SU-DHL-6 (cell line): ENCODE results near the gene C2orf92.

ENCODE experiments used
- H2AFZ ChIP-seq: fragments of 200-600 bp; sonication (generic); 2 replicates; pipeline ENCODE4 v1.6.1; 2014; ENCODE audit warnings: low read depth, mild to moderate bottlenecking, moderate library complexity, mixed read lengths, antibody characterized with exemption, low read length; ENCODE audit not compliant: severe bottlenecking
- H3F3A ChIP-seq: fragments of 200-600 bp; shearing (Covaris generic); 2 replicates; pipeline ENCODE4 v1.6.0; 2016; ENCODE audit warnings: antibody characterized with exemption, mild to moderate bottlenecking; ENCODE audit not compliant: insufficient read depth
- H3K27ac ChIP-seq: fragments of 200-600 bp; sonication (generic); 2 replicates; pipeline ENCODE4 v1.5.1; 2016; ENCODE audit warnings: low read depth, mild to moderate bottlenecking, low read length, moderate library complexity, mixed read lengths
- H3K27me3 ChIP-seq: fragments of 200-600 bp; sonication (generic), shearing (Covaris generic); 2 replicates; pipeline ENCODE4 v1.6.0; 2014; ENCODE audit warnings: mild to moderate bottlenecking, low read length
- H3K36me3 ChIP-seq: fragments of 200-600 bp; sonication (generic); 2 replicates; pipeline ENCODE4 v1.6.1; 2014; ENCODE audit warnings: mild to moderate bottlenecking, low read length, mixed read lengths
- H3K4me2 ChIP-seq: fragments of 300-600, 200-600 bp; shearing (Covaris generic), sonication (generic); 2 replicates; pipeline ENCODE4 v1.6.0; 2014; ENCODE audit warnings: low read length, low read depth, mild to moderate bottlenecking; ENCODE audit not compliant: poor library complexity, severe bottlenecking
- H3K4me3 ChIP-seq: fragments of 200-600 bp; sonication (generic); 2 replicates; pipeline ENCODE4 v1.5.1; 2014; ENCODE audit warnings: antibody characterized with exemption, low read length, mild to moderate bottlenecking, mixed read lengths; ENCODE audit not compliant: insufficient read depth, poor library complexity, severe bottlenecking
- H3K79me2 ChIP-seq: fragments of 200-600 bp; sonication (generic); 2 replicates; pipeline ENCODE4 v1.6.1; 2014; ENCODE audit warnings: mild to moderate bottlenecking, low read length, moderate library complexity; ENCODE audit not compliant: insufficient read depth
- H3K9ac ChIP-seq: fragments of 200-600 bp; sonication (generic); 2 replicates; pipeline ENCODE4 v1.7.0; 2014; ENCODE audit warnings: mild to moderate bottlenecking, low read length
- H3K9me2 ChIP-seq: fragments of 200-600 bp; sonication (generic); replicated peaks from 2 replicates; pipeline ENCODE4 v1.6.1; 2014; ENCODE audit warnings: low read length; ENCODE audit not compliant: insufficient read depth
- H3K9me3 ChIP-seq: fragments of 200-600 bp; sonication (generic); 2 replicates; pipeline ENCODE4 v1.6.1; 2014; ENCODE audit warnings: low read length, mixed read lengths; ENCODE audit not compliant: insufficient read depth
- H4K20me1 ChIP-seq: fragments of 200-600 bp; sonication (generic); 2 replicates; pipeline ENCODE4 v1.6.1; 2014; ENCODE audit warnings: low read depth, mild to moderate bottlenecking, antibody characterized with exemption, low read length, moderate library complexity, mixed read lengths
- EZH2phosphoT487 ChIP-seq: fragments of 200-600 bp; sonication (generic), shearing (Covaris generic); conservative IDR thresholded peaks from 2 replicates; pipeline ENCODE4 v1.6.1; 2018; ENCODE audit warnings: mild to moderate bottlenecking, antibody characterized with exemption, low read length, moderate library complexity, mixed read lengths
- TF ChIP-seq, protein P1 (sequence below): fragments of 200-600 bp; sonication (generic); IDR thresholded peaks from one replicate; pipeline ENCODE4 v1.5.1; 2017; ENCODE audit warnings: antibody characterized with exemption, mild to moderate bottlenecking, low read length, moderate library complexity; ENCODE audit not compliant: insufficient read depth, poor library complexity, severe bottlenecking

Gene C2orf92

DNA sequence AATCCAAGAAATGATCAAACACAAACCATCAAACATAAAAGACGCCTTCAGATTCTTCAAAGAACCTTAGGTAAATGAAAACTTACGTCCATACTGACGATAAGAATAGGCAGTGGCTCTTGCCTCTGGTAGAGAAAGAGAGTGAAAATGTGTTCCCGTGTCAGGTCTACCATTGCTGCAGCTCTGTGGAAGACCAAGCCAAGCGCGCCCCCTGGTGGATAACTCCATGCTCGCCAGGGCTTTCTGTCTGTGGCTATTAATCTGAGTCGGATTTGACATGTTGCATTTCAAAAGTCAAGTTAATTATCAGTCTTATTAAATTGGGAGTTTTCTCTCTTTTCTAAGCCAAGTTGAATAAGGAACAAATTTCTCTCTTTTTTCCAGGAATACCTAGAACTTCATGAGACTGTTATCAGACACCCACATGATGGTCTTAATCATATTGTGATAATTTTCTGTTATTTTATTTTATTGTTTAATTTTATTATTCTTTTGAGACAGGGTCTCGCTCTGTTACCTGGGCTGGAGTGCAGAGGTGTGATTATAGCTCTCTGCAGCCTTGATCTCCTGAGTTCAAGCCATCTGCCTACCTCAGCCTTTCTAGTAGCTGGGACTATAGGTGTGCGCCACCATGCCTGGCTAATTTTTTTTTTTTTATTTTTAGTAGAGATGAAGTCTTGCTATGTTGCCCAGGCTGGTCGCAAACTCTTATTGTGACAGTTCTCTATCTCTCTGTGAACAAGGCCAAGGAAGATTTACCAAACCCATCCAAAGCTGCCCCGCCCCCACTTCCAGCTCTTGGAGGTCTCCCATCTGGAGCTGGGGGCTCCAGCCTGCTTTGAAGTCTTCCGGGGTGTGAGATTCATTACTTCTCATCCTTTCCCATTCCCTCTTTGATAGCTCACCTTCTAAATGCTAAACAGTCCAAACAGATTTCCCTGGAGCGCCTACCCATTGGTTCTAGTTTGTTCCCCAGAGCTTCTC lies 28.0 kb downstream of the C2orf92 start:
- Histone ChIP-seq H3K27me3 (no peaks in the 10 kb centered on the region), H3K79me2 (no peaks in the 10 kb centered on the region), H4K20me1 (no peaks in the 10 kb centered on the region), H3K9me3 (no peaks in the 10 kb centered on the region), H3F3A (no peaks in the 10 kb centered on the region), H3K36me3 (no peaks in the 10 kb centered on the region), H3K9me2 (no peaks in the 10 kb centered on the region), H3K9ac (no peak overlapping the region), H3K27ac (no peak overlapping the region), H3K4me2 (peak overlapping the region; percentile 15), H2AFZ (no peak overlapping the region), H3K4me3 (no peak overlapping the region)
- TF ChIP-seq, protein P1, sequence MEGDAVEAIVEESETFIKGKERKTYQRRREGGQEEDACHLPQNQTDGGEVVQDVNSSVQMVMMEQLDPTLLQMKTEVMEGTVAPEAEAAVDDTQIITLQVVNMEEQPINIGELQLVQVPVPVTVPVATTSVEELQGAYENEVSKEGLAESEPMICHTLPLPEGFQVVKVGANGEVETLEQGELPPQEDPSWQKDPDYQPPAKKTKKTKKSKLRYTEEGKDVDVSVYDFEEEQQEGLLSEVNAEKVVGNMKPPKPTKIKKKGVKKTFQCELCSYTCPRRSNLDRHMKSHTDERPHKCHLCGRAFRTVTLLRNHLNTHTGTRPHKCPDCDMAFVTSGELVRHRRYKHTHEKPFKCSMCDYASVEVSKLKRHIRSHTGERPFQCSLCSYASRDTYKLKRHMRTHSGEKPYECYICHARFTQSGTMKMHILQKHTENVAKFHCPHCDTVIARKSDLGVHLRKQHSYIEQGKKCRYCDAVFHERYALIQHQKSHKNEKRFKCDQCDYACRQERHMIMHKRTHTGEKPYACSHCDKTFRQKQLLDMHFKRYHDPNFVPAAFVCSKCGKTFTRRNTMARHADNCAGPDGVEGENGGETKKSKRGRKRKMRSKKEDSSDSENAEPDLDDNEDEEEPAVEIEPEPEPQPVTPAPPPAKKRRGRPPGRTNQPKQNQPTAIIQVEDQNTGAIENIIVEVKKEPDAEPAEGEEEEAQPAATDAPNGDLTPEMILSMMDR = peak; percentile 88
- no peak for TF ChIP-seq EZH2phosphoT487

DNA sequence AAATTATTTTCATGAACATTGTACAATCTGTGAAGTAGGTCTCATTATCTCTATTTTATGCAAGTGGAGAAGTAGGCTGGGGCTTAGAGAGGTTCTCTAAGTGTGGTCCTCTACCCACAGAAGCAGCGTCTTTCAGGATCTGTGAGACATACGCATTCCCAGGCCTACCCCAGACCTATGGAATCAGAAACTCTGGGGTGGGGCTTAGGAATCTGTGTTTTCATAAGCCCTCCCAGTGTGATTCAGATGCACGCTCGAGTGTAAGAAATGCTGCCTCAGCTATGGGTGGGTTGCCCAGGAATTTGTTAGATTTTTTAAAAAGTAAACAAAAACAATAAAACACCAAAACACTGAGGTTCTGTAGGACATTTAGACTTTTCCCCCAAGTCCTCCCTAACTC lies 29.0 kb downstream of the C2orf92 start:
- H3K9me2 ChIP-seq = no peaks in the 10 kb centered on the region
- H3K27ac ChIP-seq = no peak overlapping the region
- H3K9me3 ChIP-seq = no peaks in the 10 kb centered on the region
- H3K4me2 ChIP-seq = no peak overlapping the region
- no peaks in the 10 kb centered on the region for H3K79me2 ChIP-seq
- H3K4me3 ChIP-seq = no peak overlapping the region
- H3K9ac ChIP-seq = no peak overlapping the region
- TF ChIP-seq EZH2phosphoT487 = no peak
- TF ChIP-seq, protein P1 = no peak
- H3F3A ChIP-seq = no peaks in the 10 kb centered on the region
- no peaks in the 10 kb centered on the region for H4K20me1 ChIP-seq
- no peaks in the 10 kb centered on the region for H3K36me3 ChIP-seq
- H3K27me3 ChIP-seq = no peaks in the 10 kb centered on the region
- H2AFZ ChIP-seq = no peak overlapping the region

DNA sequence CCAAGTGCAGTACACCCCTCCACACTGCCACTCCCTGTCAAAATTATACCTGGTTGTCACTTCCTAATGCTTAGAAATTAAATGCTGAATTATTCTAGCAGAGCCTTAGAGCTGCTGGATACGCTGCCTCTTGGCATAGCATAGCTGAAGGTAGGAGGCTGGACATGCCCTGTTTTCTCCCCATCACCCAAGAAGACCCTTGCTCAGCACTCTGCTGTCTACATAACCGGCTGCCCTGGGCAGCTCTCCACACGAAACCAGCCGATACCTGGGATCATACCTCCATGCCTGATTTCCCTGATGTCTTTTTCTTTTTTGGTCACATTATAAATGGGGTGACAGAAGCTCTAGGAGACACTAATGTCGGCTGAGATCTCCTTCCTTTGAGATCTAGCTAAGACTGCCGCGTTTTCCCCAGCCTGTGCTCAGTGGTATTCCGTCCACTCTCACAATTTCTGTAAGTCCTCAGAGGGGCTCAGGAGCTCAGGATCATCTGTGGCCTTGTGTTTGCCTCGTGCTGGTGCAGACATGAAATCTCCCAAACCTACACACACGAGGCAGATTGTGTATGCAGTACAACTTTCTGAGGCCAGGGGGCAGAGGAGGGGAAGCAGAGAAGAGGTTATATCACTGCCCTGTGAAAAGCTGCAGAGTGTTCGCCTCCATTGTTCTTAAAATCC lies 30.4 kb downstream of the C2orf92 start:
- no peak for TF ChIP-seq EZH2phosphoT487
- TF ChIP-seq, protein P1 = peak; percentile 31
- H3K4me2 ChIP-seq = no peak overlapping the region
- no peaks in the 10 kb centered on the region for H3K9me3 ChIP-seq
- H3K79me2 ChIP-seq = no peaks in the 10 kb centered on the region
- H4K20me1 ChIP-seq = no peaks in the 10 kb centered on the region
- H3K36me3 ChIP-seq = no peaks in the 10 kb centered on the region
- H3K27me3 ChIP-seq = no peaks in the 10 kb centered on the region
- H3K9ac ChIP-seq = no peak overlapping the region
- H3K4me3 ChIP-seq = no peak overlapping the region
- H3F3A ChIP-seq = no peaks in the 10 kb centered on the region
- no peak overlapping the region for H2AFZ ChIP-seq
- H3K9me2 ChIP-seq = no peaks in the 10 kb centered on the region
- H3K27ac ChIP-seq = no peak overlapping the region
